Islet precursor cell (in vitro differentiated cells): ENCODE measurements around the gene ELL2.
"Not testable (repeated sequence)": the region's sequence is repeated elsewhere in the genome, so short reads cannot be mapped to it uniquely, and the experiment has no call there.

Experiments used
- DNase-seq: peaks from one replicate; pipeline ENCODE4 v3.0.0-alpha.2; 2018

Gene ELL2

DNA sequence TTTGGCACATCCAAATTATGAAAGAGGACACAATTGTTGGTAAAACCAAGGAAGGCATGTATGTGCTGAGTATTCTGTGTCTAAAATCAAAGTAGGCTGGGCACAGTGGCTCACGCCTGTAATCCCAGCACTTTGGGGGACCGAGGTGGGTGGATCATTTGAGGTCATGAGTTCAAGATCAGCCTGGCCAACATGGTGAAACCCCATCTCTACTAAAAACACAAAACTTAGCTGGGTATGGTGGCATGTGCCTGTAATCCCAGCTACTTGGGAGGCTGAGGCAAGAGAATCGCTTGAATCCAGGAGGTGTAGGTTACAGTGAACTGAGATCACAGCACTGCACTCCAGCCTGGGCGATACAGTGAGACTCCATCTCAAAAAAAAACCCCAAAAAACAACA is 124.7 kb downstream of the ELL2 start:
- not testable (repeated sequence) for DNase-seq

DNA sequence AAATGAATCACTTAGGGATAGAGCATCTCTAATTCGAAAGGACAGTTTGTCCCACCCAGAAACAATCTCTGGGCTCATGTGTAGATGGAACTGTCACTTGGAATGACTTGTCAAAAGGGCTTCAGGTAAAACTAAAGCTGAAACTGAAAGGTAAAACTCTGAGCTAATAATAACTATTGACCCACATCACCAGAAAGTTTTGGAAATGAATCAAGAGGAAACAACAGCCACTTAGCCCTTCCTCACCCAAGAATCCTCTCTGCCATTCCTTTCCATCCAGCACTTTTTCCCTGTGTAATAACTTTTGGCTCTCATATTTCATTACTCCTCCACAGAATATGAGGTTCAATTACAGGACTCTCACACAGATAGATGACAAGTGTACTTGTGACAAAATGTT is 125.1 kb downstream of the ELL2 start:
- DNase-seq: no peak

DNA sequence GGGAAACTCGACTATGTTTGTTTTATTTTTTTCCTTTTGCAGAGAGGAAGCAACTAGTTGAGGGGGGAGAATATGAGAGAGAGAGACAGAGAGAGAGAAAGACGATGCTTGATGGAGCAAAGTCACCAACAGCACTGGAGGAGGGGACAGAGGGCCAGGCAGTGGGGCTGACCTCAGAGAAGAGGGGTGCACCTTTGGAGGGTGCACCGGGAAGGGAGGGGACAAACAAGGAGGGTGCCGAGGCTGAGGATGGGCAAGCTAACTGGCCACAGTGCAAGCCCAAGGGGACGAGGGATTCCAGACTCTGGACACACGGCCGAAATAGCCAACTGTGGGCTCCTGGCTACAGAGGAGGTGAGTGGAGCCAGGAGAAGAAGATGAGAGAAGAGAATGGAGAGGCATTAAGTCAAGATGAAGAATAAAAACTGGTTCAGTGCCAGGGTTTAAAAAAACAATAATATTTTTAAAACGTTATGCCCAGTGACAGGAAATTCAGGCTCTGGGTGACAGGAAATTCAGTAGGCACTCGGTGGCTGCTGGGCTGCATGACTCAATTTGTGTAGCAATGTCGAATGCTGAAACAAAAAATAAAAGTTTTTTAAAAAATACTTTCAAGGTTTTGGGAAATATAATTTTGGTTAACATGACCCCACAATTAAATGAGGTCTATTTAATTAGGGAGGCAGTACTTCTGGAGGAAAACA is 125.8 kb downstream of the ELL2 start:
- no peak for DNase-seq
